SK-N-MC (cell line): Measurements from ENCODE around the gene RTN4R.

Experiments
- DNase-seq: peaks from one replicate; pipeline ENCODE4 v3.0.0-alpha.2; 2011; ENCODE audit warnings: low read depth, low spot score
- H3K27ac ChIP-seq: fragments of 200-600 bp; sonication (generic); 2 replicates; pipeline ENCODE4 v1.5.1; 2016; ENCODE audit warnings: mixed run types
- H3K36me3 ChIP-seq: fragments of 200-600 bp; sonication (generic); 2 replicates; pipeline ENCODE4 v1.6.1; 2017; ENCODE audit warnings: antibody characterized with exemption, low read length, mixed read lengths; ENCODE audit not compliant: insufficient read depth
- H3K4me3 ChIP-seq: fragments of 200-600 bp; sonication (generic); 2 replicates; pipeline ENCODE4 v1.5.1; 2016
- H3K9ac ChIP-seq: fragments of 200-600 bp; sonication (generic); 2 replicates; pipeline ENCODE4 v1.8.0; 2017; ENCODE audit warnings: mixed run types, mixed read lengths; ENCODE audit not compliant: insufficient read length
- H3K9me3 ChIP-seq: fragments of 200-600 bp; sonication (generic); 2 replicates; pipeline ENCODE4 v1.6.1; 2017; ENCODE audit warnings: low read depth, mild to moderate bottlenecking, antibody characterized with exemption, low read length, moderate library complexity, mixed read lengths
- EZH2 ChIP-seq: fragments of 200-600 bp; sonication (generic); IDR thresholded peaks from one replicate; pipeline ENCODE4 v1.6.1; 2017; ENCODE audit warnings: antibody characterized with exemption
- FOXP2 ChIP-seq: optimal IDR thresholded peaks from 2 replicates; pipeline ENCODE3; 2011; ENCODE audit warnings: mild to moderate bottlenecking, moderate library complexity; ENCODE audit not compliant: insufficient read depth; ENCODE audit errors: extremely low read length, control extremely low read depth
- POLR2AphosphoS5 ChIP-seq: IDR thresholded peaks from 2 replicates; pipeline ENCODE4 v1.6.1; 2012; ENCODE audit warnings: mild to moderate bottlenecking, low read depth, low read length, borderline replicate concordance

RTN4R gene

DNA sequence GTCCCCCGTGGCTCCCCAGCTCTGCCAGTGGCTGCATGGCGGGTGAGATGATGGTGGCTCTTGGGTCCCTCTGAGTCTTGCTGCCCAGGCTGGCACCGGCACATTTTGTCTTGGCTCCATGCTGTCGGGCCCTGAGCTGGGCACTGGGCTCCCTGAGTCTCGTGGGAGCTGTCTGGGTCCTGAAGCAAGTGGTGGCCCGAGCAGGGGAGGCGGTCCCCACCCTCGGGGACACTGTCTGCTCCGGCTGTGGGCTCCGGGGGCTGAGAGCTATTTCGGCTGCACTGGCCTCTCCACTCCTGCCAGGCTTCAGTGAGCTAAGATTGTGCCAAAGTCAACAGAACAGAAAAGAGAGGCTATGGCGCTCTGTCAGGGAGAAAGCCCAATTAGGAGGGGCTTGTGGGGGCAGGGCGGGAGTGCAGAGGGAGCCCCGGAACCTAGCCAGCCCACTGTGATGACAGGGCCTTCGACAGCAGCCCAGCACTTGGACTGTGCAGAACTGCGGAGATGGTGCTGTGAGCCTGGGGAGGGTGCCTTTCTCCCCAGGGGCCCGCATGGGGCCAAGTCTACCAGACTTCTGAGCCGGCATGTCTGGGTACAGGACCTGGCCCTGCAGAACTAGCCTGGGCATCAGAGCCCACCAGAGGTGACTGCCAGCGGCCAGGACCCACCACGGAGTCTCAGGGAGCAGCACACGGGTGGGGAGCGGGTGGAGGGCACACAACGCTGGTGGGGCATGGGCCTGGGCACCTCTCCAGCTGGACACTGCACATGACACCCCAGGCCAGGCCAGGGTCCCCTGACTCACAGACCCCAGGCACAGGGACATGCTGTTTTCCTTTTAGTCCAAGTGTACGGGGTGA is 38.0 kb downstream of the RTN4R start:
- no peak for TF ChIP-seq EZH2
- TF ChIP-seq POLR2AphosphoS5, result no peak
- no peak for TF ChIP-seq FOXP2
- Histone ChIP-seq H3K4me3 (no peak overlapping the region), H3K36me3 (no peaks in the 10 kb centered on the region), H3K27ac (no peak overlapping the region), H3K9ac (no peak overlapping the region), H3K9me3 (no peaks in the 10 kb centered on the region)
- no peak for DNase-seq

DNA sequence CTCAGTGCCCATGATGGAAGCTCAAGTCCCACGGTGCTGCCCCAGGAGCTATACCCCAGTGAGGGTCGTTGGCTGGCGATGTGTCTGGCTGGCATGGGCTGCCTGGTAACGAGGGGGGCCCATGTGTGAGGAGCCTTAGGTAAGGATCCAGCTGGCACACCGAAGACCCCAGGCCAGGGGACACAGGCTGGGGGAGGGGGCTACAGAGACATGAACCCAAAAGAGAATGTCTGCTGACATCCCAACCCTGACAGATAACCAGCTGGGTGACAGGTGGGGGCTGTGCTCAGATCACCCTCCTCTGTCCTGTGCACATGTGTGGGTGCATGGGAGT is 39.2 kb downstream of the RTN4R start:
- Histone ChIP-seq H3K9ac (no peak overlapping the region), H3K36me3 (no peaks in the 10 kb centered on the region), H3K4me3 (no peak overlapping the region), H3K27ac (no peak overlapping the region), H3K9me3 (no peaks in the 10 kb centered on the region)
- no peak for DNase-seq
- TF ChIP-seq FOXP2, result no peak
- TF ChIP-seq POLR2AphosphoS5, result no peak
- no peak for TF ChIP-seq EZH2

DNA sequence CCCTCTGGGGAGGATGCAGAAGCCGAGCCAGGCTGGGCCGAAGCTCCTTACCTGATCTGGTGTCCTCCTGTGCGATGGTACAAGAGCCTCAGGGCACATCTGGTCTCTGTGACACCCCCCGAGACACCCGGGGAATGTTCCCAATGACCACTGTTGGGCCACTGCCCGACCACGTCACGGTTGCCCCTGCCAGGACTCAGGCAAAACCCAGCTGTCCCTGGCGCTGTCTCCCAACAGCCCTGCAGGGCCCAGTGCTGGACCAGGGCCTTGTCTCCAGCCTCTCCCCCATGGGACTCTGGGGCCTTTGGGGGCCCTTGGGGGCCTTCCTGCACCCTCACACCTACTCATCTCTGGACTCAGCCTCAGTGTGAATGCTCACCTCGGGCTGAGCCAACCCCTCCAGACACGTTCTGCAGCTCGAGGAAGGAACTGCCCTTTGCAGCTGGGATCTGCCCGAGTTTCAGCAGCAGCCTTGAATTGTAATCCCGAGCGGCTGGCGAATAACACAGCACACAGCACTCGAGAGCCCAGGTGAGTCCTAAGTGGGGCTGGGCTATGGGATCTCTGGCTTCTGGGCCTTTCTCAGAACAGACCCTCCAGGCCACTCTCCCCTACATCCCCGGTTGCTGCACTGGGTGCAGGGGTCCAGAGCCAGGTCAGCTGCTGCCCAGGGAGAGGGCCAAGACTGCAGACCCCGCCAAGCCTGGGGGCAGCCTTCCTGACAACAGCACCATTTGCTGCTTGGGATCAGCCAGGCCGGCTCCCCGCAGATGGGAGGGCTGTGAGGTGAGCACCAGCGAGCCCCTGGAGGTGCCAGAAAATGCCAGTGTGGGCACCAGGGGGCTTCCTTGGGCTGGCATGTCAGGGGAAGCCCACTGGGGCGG is 39.8 kb downstream of the RTN4R start:
- DNase-seq, result no peak
- H3K36me3 ChIP-seq, result no peaks in the 10 kb centered on the region
- H3K9ac ChIP-seq, result no peak overlapping the region
- H3K9me3 ChIP-seq, result no peaks in the 10 kb centered on the region
- no peak overlapping the region for H3K4me3 ChIP-seq
- H3K27ac ChIP-seq, result no peak overlapping the region
- TF ChIP-seq FOXP2, result no peak
- no peak for TF ChIP-seq EZH2
- no peak for TF ChIP-seq POLR2AphosphoS5

DNA sequence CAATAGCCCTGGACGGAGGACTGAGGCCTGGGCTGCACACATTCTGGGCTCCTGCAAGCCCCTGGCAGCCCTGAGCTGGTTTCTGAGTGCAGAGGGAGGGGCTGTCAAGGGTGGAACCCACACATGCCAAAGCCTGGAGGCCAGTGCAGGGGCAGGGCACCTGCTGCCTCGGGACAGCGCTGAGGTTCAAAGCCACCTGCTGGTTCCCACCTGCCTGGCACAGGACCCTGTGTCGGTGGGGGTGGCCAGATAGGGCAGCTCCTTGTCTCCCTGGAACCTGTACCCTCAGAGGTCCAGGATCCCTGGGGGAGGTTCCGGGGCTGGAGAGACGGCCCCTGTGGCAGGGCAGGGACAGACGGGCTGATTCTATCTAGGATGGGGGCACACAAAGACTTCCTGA is 40.8 kb downstream of the RTN4R start:
- no peak for TF ChIP-seq POLR2AphosphoS5
- no peak for TF ChIP-seq EZH2
- no peak for TF ChIP-seq FOXP2
- no peaks in the 10 kb centered on the region for H3K9me3 ChIP-seq
- H3K27ac ChIP-seq, result no peak overlapping the region
- no peaks in the 10 kb centered on the region for H3K36me3 ChIP-seq
- no peak for DNase-seq
- H3K9ac ChIP-seq, result no peak overlapping the region
- no peak overlapping the region for H3K4me3 ChIP-seq

DNA sequence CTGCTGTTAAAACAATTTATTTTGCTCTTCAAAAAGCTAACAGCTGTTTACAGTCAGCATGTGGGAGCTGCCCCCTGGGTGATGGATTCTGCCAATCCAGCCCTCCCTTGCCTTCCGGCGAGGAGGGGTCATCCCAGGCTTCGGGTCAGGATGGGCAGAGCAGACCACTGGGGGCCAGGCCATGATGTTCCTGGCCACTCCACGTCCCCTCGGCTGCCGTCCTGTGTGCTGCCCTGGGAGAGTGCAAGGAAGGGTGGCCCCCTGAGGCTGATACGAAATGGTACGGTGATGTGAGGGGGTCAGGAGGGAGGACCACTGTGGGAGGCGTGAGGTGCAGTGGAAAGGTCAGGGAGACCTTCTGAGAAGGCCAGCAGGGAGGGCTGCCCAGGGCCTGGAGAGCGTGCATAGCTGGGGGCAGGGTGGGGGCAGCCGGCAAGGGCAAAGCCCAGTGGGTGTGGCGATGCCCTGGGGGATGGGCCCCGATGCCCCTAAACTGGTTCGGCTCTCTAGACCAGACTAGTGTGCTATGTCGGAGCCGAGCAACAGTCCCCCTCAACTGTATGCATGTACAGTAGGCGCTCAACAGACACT is 41.3 kb downstream of the RTN4R start:
- Histone ChIP-seq H3K27ac (no peak overlapping the region), H3K9ac (no peak overlapping the region), H3K9me3 (no peaks in the 10 kb centered on the region), H3K4me3 (no peak overlapping the region), H3K36me3 (no peaks in the 10 kb centered on the region)
- TF ChIP-seq POLR2AphosphoS5 (no peak), FOXP2 (no peak), EZH2 (no peak)
- no peak for DNase-seq

DNA sequence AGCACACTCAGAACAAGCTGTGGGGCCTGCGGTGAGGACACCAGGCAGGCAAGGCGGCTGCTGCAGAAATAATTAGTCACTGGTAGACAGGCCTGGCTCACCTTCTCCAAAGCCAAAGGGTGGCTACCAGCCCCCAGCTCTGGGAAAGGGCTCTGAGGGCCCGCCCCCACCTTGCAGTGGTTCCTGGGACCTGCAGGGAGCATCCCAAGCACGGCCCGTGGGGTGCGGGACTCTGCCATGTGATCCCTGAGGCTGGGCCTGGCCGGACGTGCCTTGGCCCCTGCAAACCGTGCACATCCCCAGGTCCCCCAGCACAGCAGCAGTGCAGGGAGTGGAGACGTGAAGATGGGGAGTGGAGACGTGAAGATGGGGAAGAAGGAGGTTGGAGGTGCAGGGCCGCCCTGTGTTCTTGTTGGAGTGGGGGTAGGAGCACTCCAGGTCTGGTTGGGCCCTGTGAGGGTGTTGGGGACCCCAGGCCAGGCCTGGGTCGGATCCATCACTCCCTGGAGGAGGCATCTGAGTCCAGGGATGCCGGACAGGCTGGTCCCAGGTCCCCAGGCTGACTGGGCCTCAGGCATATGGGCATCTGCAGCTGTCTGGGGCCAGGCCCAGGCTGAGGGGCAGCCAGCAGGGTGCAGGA is 41.9 kb downstream of the RTN4R start:
- Histone ChIP-seq H3K36me3 (no peaks in the 10 kb centered on the region), H3K4me3 (no peak overlapping the region), H3K9ac (no peak overlapping the region), H3K27ac (no peak overlapping the region), H3K9me3 (no peaks in the 10 kb centered on the region)
- TF ChIP-seq FOXP2, result no peak
- TF ChIP-seq POLR2AphosphoS5, result no peak
- no peak for TF ChIP-seq EZH2
- DNase-seq, result no peak

DNA sequence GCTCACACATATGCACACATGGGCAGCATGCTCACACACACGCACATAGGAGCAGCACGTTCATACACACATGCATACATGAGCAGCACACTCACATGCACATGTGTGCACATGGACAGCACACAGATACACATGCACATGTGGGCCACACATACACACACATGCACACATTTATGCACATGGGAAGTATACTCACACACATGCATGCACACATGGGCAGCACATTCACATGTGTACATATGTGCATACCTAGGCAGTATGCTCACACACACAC is 42.5 kb downstream of the RTN4R start:
- H3K9me3 ChIP-seq, result no peaks in the 10 kb centered on the region
- H3K4me3 ChIP-seq, result no peak overlapping the region
- no peak for DNase-seq
- H3K9ac ChIP-seq, result no peak overlapping the region
- TF ChIP-seq POLR2AphosphoS5 (no peak), EZH2 (no peak), FOXP2 (no peak)
- H3K36me3 ChIP-seq, result no peaks in the 10 kb centered on the region
- H3K27ac ChIP-seq, result no peak overlapping the region
